DND-41 (cell line): ENCODE measurements around the gene SERINC2.

Experiments
- ATAC-seq: fragments of 200-7000 bp; cut with Tn5 transposase; 3 replicates; pipeline ENCODE4 v1.9.1; 2021; ENCODE audit warnings: low read depth; ENCODE audit not compliant: insufficient read depth
- DNase-seq: peaks from one replicate; pipeline ENCODE4 v3.0.0-alpha.2; 2020
- H2AFZ ChIP-seq: 2 replicates; pipeline ENCODE4 v1.6.0; 2012; ENCODE audit warnings: low read depth, low read length
- H3K27ac ChIP-seq: 2 replicates; pipeline ENCODE4 v1.5.1; 2012; ENCODE audit warnings: low read length, inconsistent platforms
- H3K27me3 ChIP-seq: fragments of 200-600 bp; sonication (generic); 2 replicates; pipeline ENCODE4 v1.6.0; 2012; ENCODE audit warnings: low read length, mild to moderate bottlenecking, inconsistent platforms; ENCODE audit not compliant: insufficient read depth, poor library complexity
- H3K36me3 ChIP-seq: 2 replicates; pipeline ENCODE4 v1.5.1; 2012; ENCODE audit warnings: low read length, inconsistent platforms; ENCODE audit not compliant: insufficient read depth
- H3K4me1 ChIP-seq: 2 replicates; pipeline ENCODE4 v1.5.1; 2012; ENCODE audit warnings: mild to moderate bottlenecking, low read length; ENCODE audit not compliant: insufficient read depth
- H3K4me2 ChIP-seq: 2 replicates; pipeline ENCODE4 v1.6.0; 2012; ENCODE audit warnings: mild to moderate bottlenecking, moderate library complexity, low read length, inconsistent platforms; ENCODE audit not compliant: insufficient read depth
- H3K4me3 ChIP-seq, 2 experiments: fragments of 200-600 bp in 1 of 2; shearing (Covaris generic) in 1 of 2; 2 replicates each; pipeline ENCODE4 v1.5.1; 2012 to 2016; ENCODE audit warnings: inconsistent platforms in 2 of 2, low read length in 2 of 2, mild to moderate bottlenecking in 2 of 2, low read depth in 1 of 2, moderate library complexity in 1 of 2
- H3K79me2 ChIP-seq: 2 replicates; pipeline ENCODE4 v1.6.0; 2012; ENCODE audit warnings: low read length, inconsistent platforms; ENCODE audit not compliant: insufficient read depth
- H3K9ac ChIP-seq: 2 replicates; pipeline ENCODE4 v1.6.0; 2012; ENCODE audit warnings: low read depth, mild to moderate bottlenecking, inconsistent platforms, low read length, moderate library complexity
- H3K9me3 ChIP-seq: 2 replicates; pipeline ENCODE4 v1.5.1; 2012; ENCODE audit warnings: low read length, moderate library complexity, mild to moderate bottlenecking, inconsistent platforms; ENCODE audit not compliant: insufficient read depth, severe bottlenecking
- H4K20me1 ChIP-seq: 2 replicates; pipeline ENCODE4 v1.6.0; 2012; ENCODE audit warnings: low read length; ENCODE audit not compliant: insufficient read depth
- CTCF ChIP-seq: IDR thresholded peaks from 2 replicates; pipeline ENCODE4 v1.5.1; 2012; ENCODE audit warnings: borderline replicate concordance, low read length, moderate library complexity, mild to moderate bottlenecking; ENCODE audit not compliant: poor library complexity, severe bottlenecking; ENCODE audit errors: extremely low read depth
- EZH2 ChIP-seq: IDR thresholded peaks from 3 replicates; pipeline ENCODE4 v1.6.1; 2012; ENCODE audit warnings: borderline replicate concordance, low read depth, mild to moderate bottlenecking, moderate library complexity, low read length, inconsistent platforms; ENCODE audit not compliant: severe bottlenecking

The SERINC2 gene

GRCh38 chr1:31405578-31406245 lies 7.3 kb upstream of the SERINC2 start:
- ATAC-seq = no peak
- Histone ChIP-seq H3K79me2 (no peaks in the 10 kb centered on the region), H3K4me3 (no peak overlapping the region), H3K4me1 (no peaks in the 10 kb centered on the region), H3K4me2 (no peak overlapping the region), H3K9me3 (no peaks in the 10 kb centered on the region), H3K27ac (no peak overlapping the region), H2AFZ (no peak overlapping the region), H3K9ac (no peak overlapping the region), H4K20me1 (no peaks in the 10 kb centered on the region), H3K36me3 (no peaks in the 10 kb centered on the region), H3K27me3 (peaks cover 3% of the 10 kb centered on the region)
- TF ChIP-seq EZH2 = no peak
- TF ChIP-seq CTCF = no peak
- no peak for DNase-seq

GRCh38 chr1:31407029-31407626 lies 5.9 kb upstream of the SERINC2 start:
- Histone ChIP-seq H2AFZ (no peak overlapping the region), H3K4me1 (no peaks in the 10 kb centered on the region), H3K27me3 (peaks cover 14% of the 10 kb centered on the region), H3K36me3 (no peaks in the 10 kb centered on the region), H3K4me2 (no peak overlapping the region), H3K27ac (no peak overlapping the region), H3K79me2 (no peaks in the 10 kb centered on the region), H4K20me1 (no peaks in the 10 kb centered on the region), H3K9me3 (no peaks in the 10 kb centered on the region), H3K9ac (no peak overlapping the region), H3K4me3 (no peak overlapping the region)
- no peak for TF ChIP-seq EZH2
- TF ChIP-seq CTCF = no peak
- no peak for ATAC-seq
- no peak for DNase-seq

- Histone ChIP-seq H3K9me3 (no peaks in the 10 kb centered on the region), H3K4me1 (peaks cover 12% of the 10 kb centered on the region), H2AFZ (no peak overlapping the region), H3K79me2 (no peaks in the 10 kb centered on the region), H3K27me3 (peaks cover 30% of the 10 kb centered on the region), H4K20me1 (no peaks in the 10 kb centered on the region), H3K9ac (no peak overlapping the region), H3K4me3 (no peak overlapping the region), H3K36me3 (no peaks in the 10 kb centered on the region), H3K27ac (no peak overlapping the region), H3K4me2 (no peak overlapping the region)
- DNase-seq = no peak
- ATAC-seq = no peak
- TF ChIP-seq CTCF (no peak), EZH2 (no peak)
These were observed 4.2 kb upstream of the SERINC2 start for GRCh38 chr1:31408788-31409318.
